HG03460 (cell line): ENCODE results near the gene TIPRL.
A peak's percentile ranks its signal among the peaks of the same experiment; 100 is the strongest.
"Not testable (repeated sequence)": the region's sequence is repeated elsewhere in the genome, so short reads cannot be mapped to it uniquely, and the experiment has no call there.

Experiments
- ATAC-seq: cut with Tn5 transposase; IDR thresholded peaks from one replicate; pipeline ENCODE4 v1.9.1; 2021; ENCODE audit not compliant: unreplicated experiment

TIPRL gene

GRCh38 chr1:168157638-168158037, 21.1 kb upstream of the TIPRL start:
- ATAC-seq: no peak

GRCh38 chr1:168159251-168159650, 19.5 kb upstream of the TIPRL start:
- no peak for ATAC-seq

GRCh38 chr1:168159979-168160378, 18.8 kb upstream of the TIPRL start:
- ATAC-seq: no peak

- ATAC-seq: no peak
These were observed 17.3 kb upstream of the TIPRL start for GRCh38 chr1:168161459-168161858.

GRCh38 chr1:168163670-168164069, 15.1 kb upstream of the TIPRL start:
- ATAC-seq: no peak

- ATAC-seq: no peak
These were observed 14.0 kb upstream of the TIPRL start for GRCh38 chr1:168164771-168165170.

GRCh38 chr1:168167806-168168205, 11.0 kb upstream of the TIPRL start:
- no peak for ATAC-seq

- ATAC-seq: no peak
These were observed 7.9 kb upstream of the TIPRL start for GRCh38 chr1:168170564-168171508.

- ATAC-seq: no peak
These were observed 6.4 kb upstream of the TIPRL start for GRCh38 chr1:168172250-168172915.

- no peak for ATAC-seq
These were observed 530 bp upstream of the TIPRL start for GRCh38 chr1:168178227-168178637.

GRCh38 chr1:168179438-168180147, 831 bp downstream of the TIPRL start:
- ATAC-seq: peak; percentile 6

GRCh38 chr1:168180148-168180524, 1.4 kb downstream of the TIPRL start:
- ATAC-seq: no peak

- not testable (repeated sequence) for ATAC-seq
These were observed 2.4 kb downstream of the TIPRL start for GRCh38 chr1:168181063-168181720.

- ATAC-seq: no peak
These were observed 8.4 kb downstream of the TIPRL start for GRCh38 chr1:168187177-168187576.

- ATAC-seq: no peak
These were observed 11.6 kb downstream of the TIPRL start for GRCh38 chr1:168190403-168190802.

GRCh38 chr1:168195199-168196135, 16.7 kb downstream of the TIPRL start:
- ATAC-seq: no peak

- ATAC-seq: no peak
These were observed 20.3 kb downstream of the TIPRL start for GRCh38 chr1:168199056-168199455.

GRCh38 chr1:168202941-168203654, 24.3 kb downstream of the TIPRL start:
- no peak for ATAC-seq

GRCh38 chr1:168206111-168206510, 27.3 kb downstream of the TIPRL start:
- no peak for ATAC-seq
